Measurements from ENCODE around the gene FASTKD2.

DNA sequence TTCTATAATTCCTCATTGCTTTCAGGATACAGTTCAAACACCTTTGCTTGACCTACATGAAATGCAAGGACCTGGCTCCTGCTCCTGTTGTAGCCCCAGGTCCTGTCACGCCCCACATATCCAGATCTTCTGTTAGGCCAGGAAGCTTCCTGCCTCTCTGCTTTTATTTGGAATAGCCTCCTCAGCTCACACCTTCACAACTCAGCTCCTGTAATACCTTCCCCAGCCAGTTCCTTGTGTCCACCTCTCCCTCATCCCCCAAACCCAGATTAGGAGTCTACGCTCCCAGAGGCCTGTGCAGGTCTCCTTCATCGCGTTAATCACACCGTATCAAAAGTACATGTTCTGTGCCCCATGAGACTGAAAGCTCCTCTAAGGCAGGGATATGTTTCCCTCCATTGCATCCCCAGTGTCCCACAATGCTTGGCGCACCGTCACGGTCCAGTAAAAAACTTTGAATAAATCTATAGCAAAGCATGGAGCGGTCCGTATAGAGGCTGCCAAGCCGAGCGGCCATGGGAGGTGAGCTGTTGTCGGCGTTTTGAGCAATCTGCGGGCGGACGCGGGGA, 649 bp upstream of the FASTKD2 start:
- TF ChIP-seq MAFK (IDR thresholded peaks at IDR 0.05; ENCODE audit: low read depth, low read length) (no peak), SMC3 (IDR thresholded peaks at IDR 0.05; ENCODE audit: low read depth, low read length) (no peak), MAZ (IDR thresholded peaks at IDR 0.05; ENCODE audit: borderline replicate concordance, low read depth, low read length) (no peak), RFX5 (IDR thresholded peaks at IDR 0.05; ENCODE audit: low read depth, low read length) (no peak), FOS (IDR thresholded peaks at IDR 0.05; ENCODE audit: low read depth, low read length) (0 out of 2 replicates have a peak, but pooled peaks have one; percentile 32)
- TF ChIP-seq, protein P1, sequence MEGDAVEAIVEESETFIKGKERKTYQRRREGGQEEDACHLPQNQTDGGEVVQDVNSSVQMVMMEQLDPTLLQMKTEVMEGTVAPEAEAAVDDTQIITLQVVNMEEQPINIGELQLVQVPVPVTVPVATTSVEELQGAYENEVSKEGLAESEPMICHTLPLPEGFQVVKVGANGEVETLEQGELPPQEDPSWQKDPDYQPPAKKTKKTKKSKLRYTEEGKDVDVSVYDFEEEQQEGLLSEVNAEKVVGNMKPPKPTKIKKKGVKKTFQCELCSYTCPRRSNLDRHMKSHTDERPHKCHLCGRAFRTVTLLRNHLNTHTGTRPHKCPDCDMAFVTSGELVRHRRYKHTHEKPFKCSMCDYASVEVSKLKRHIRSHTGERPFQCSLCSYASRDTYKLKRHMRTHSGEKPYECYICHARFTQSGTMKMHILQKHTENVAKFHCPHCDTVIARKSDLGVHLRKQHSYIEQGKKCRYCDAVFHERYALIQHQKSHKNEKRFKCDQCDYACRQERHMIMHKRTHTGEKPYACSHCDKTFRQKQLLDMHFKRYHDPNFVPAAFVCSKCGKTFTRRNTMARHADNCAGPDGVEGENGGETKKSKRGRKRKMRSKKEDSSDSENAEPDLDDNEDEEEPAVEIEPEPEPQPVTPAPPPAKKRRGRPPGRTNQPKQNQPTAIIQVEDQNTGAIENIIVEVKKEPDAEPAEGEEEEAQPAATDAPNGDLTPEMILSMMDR (conservative IDR thresholded peaks at IDR 0.05; ENCODE audit: low read depth, low read length), result no peak
